CD4-positive, alpha-beta T cell treated with Interleukin-21 for 1 hour (primary cell): ENCODE data around the gene NEU3.
"Not testable (repeated sequence)": the region's sequence is repeated elsewhere in the genome, so short reads cannot be mapped to it uniquely, and the experiment has no call there.

ENCODE experiments used
- DNase-seq: peaks from one replicate; pipeline ENCODE4 v3.0.0-alpha.2; 2020

The NEU3 gene

GRCh38 chr11:74989260-74989638 is 516 bp downstream of the NEU3 start:
- no peak for DNase-seq

GRCh38 chr11:74990150-74990549 is 1.4 kb downstream of the NEU3 start:
- DNase-seq = not testable (repeated sequence)

GRCh38 chr11:74990941-74991340 is 2.2 kb downstream of the NEU3 start:
- no peak for DNase-seq

GRCh38 chr11:74992852-74993251 is 4.1 kb downstream of the NEU3 start:
- DNase-seq = no peak

GRCh38 chr11:75000975-75001354 is 12.2 kb downstream of the NEU3 start:
- no peak for DNase-seq

- no peak for DNase-seq
These were observed 13.0 kb downstream of the NEU3 start for GRCh38 chr11:75001686-75002085.

GRCh38 chr11:75002516-75002915 is 13.8 kb downstream of the NEU3 start:
- DNase-seq = no peak

- DNase-seq = no peak
These were observed 15.5 kb downstream of the NEU3 start for GRCh38 chr11:75004215-75004614.

GRCh38 chr11:75011357-75011756 is 22.6 kb downstream of the NEU3 start:
- DNase-seq = no peak

- no peak for DNase-seq
These were observed 23.1 kb downstream of the NEU3 start for GRCh38 chr11:75011872-75012271.

GRCh38 chr11:75013051-75013450 is 24.3 kb downstream of the NEU3 start:
- DNase-seq = no peak

GRCh38 chr11:75014129-75014528 is 25.4 kb downstream of the NEU3 start:
- no peak for DNase-seq

- not testable (repeated sequence) for DNase-seq
These were observed 30.5 kb downstream of the NEU3 start for GRCh38 chr11:75019200-75019599.

- not testable (repeated sequence) for DNase-seq
These were observed 31.6 kb downstream of the NEU3 start for GRCh38 chr11:75020328-75020727.

- no peak for DNase-seq
These were observed 33.6 kb downstream of the NEU3 start for GRCh38 chr11:75022296-75022695.

GRCh38 chr11:75022759-75023396 is 34.1 kb downstream of the NEU3 start:
- peak; percentile 71 for DNase-seq

- DNase-seq = no peak
These were observed 34.8 kb downstream of the NEU3 start for GRCh38 chr11:75023446-75024067.

- DNase-seq = no peak
These were observed 35.3 kb downstream of the NEU3 start for GRCh38 chr11:75024068-75024449.

GRCh38 chr11:75024764-75025211 is 36.1 kb downstream of the NEU3 start:
- DNase-seq = no peak

GRCh38 chr11:75025561-75025960 is 36.8 kb downstream of the NEU3 start:
- DNase-seq = no peak

- no peak for DNase-seq
These were observed 39.6 kb downstream of the NEU3 start for GRCh38 chr11:75028321-75028720.

- no peak for DNase-seq
These were observed 40.0 kb downstream of the NEU3 start for GRCh38 chr11:75028724-75029123.

- DNase-seq = no peak
These were observed 41.3 kb downstream of the NEU3 start for GRCh38 chr11:75029836-75030631.

GRCh38 chr11:75031224-75031753 is 42.6 kb downstream of the NEU3 start:
- DNase-seq = no peak
